Ectodermal cell (in vitro differentiated cells): Measurements from ENCODE around the gene KIF26A.

ENCODE experiments used
- H3K27ac ChIP-seq: 2 replicates; pipeline ENCODE4 v1.7.0; 2013; ENCODE audit warnings: mild to moderate bottlenecking, low read depth, low read length; ENCODE audit not compliant: insufficient read depth, poor library complexity, severe bottlenecking
- H3K27me3 ChIP-seq: 2 replicates; pipeline ENCODE4 v1.7.0; 2013; ENCODE audit warnings: mild to moderate bottlenecking, low read length; ENCODE audit not compliant: insufficient read depth, control insufficient read depth, poor library complexity, severe bottlenecking
- H3K36me3 ChIP-seq: one replicate; pipeline ENCODE4 v1.7.0; 2013; ENCODE audit warnings: low read length; ENCODE audit not compliant: control insufficient read depth, insufficient read depth
- H3K4me1 ChIP-seq: one replicate; pipeline ENCODE4 v1.7.0; 2013; ENCODE audit warnings: low read length; ENCODE audit not compliant: control insufficient read depth, insufficient read depth
- H3K4me3 ChIP-seq: 2 replicates; pipeline ENCODE4 v1.7.0; 2013; ENCODE audit warnings: low read depth, low read length, control low read depth; ENCODE audit not compliant: insufficient read depth
- H3K9me3 ChIP-seq: 2 replicates; pipeline ENCODE4 v1.7.0; 2013; ENCODE audit warnings: mild to moderate bottlenecking, low read length, moderate library complexity; ENCODE audit not compliant: control insufficient read depth
- WGBS, 2 experiments: methylation state at CpG; one replicate each; pipeline ENCODE4 v1.1.7; 2013; ENCODE audit warnings: missing lambda C conversion rate in 2 of 2; 5-methylcytosine and 5-hydroxymethylcytosine counted together

KIF26A gene

GRCh38 chr14:104209985-104210816 is 71.8 kb downstream of the KIF26A start:
- Histone ChIP-seq H3K27me3 (no peaks in the 10 kb centered on the region), H3K4me3 (no peak overlapping the region), H3K36me3 (no peaks in the 10 kb centered on the region), H3K27ac (no peak overlapping the region), H3K9me3 (no peaks in the 10 kb centered on the region), H3K4me1 (peaks cover 10% of the 10 kb centered on the region)
- WGBS, 2 experiments, result 89 to 92% methylated on average over 21 of the region's 21 CpGs

GRCh38 chr14:104210817-104211195 is 72.4 kb downstream of the KIF26A start:
- WGBS, 2 experiments, result 95 to 96% methylated on average over 11 of the region's 11 CpGs

GRCh38 chr14:104211215-104211614 is 72.8 kb downstream of the KIF26A start:
- no peak overlapping the region for H3K27ac ChIP-seq
- WGBS, 2 experiments, result 90 to 91% methylated on average over 13 of the region's 13 CpGs
- peaks cover 6% of the 10 kb centered on the region for H3K4me1 ChIP-seq
- H3K36me3 ChIP-seq, result no peaks in the 10 kb centered on the region
- no peaks in the 10 kb centered on the region for H3K9me3 ChIP-seq
- no peak overlapping the region for H3K4me3 ChIP-seq
- H3K27me3 ChIP-seq, result no peaks in the 10 kb centered on the region

More at GRCh38 chr14:104210817-104211195, 72.4 kb downstream of the KIF26A start:
- no peak overlapping the region for H3K4me3 ChIP-seq
- H3K4me1 ChIP-seq, result peaks cover 10% of the 10 kb centered on the region
- no peaks in the 10 kb centered on the region for H3K27me3 ChIP-seq
- H3K27ac ChIP-seq, result no peak overlapping the region
- H3K36me3 ChIP-seq, result no peaks in the 10 kb centered on the region
- no peaks in the 10 kb centered on the region for H3K9me3 ChIP-seq

- no peak overlapping the region for H3K27ac ChIP-seq
Measured at GRCh38 chr14:104211741-104212140, 73.4 kb downstream of the KIF26A start.

GRCh38 chr14:104212206-104213095 is 74.1 kb downstream of the KIF26A start:
- Histone ChIP-seq H3K4me3 (no peak overlapping the region), H3K27me3 (no peaks in the 10 kb centered on the region), H3K4me1 (no peaks in the 10 kb centered on the region), H3K27ac (no peak overlapping the region), H3K9me3 (no peaks in the 10 kb centered on the region), H3K36me3 (no peaks in the 10 kb centered on the region)
- 93 to 94% methylated on average over 27 of the region's 27 CpGs for WGBS, 2 experiments

More at GRCh38 chr14:104211741-104212140, 73.4 kb downstream of the KIF26A start:
- H3K4me1 ChIP-seq, result peaks cover under 1% of the 10 kb centered on the region
- no peak overlapping the region for H3K4me3 ChIP-seq
- no peaks in the 10 kb centered on the region for H3K9me3 ChIP-seq
- WGBS, 2 experiments, result 94 to 96% methylated on average over 9 of the region's 9 CpGs
- no peaks in the 10 kb centered on the region for H3K27me3 ChIP-seq
- H3K36me3 ChIP-seq, result no peaks in the 10 kb centered on the region

GRCh38 chr14:104213301-104214034 is 75.1 kb downstream of the KIF26A start:
- H3K27me3 ChIP-seq, result no peaks in the 10 kb centered on the region
- peaks cover 1% of the 10 kb centered on the region for H3K4me1 ChIP-seq
- no peak overlapping the region for H3K4me3 ChIP-seq
- WGBS, 2 experiments, result 93 to 94% methylated on average over 30 of the region's 30 CpGs
- H3K36me3 ChIP-seq, result no peaks in the 10 kb centered on the region
- no peak overlapping the region for H3K27ac ChIP-seq
- no peaks in the 10 kb centered on the region for H3K9me3 ChIP-seq

- Histone ChIP-seq H3K4me1 (peaks cover 6% of the 10 kb centered on the region), H3K9me3 (no peaks in the 10 kb centered on the region), H3K27ac (no peak overlapping the region), H3K27me3 (no peaks in the 10 kb centered on the region), H3K36me3 (no peaks in the 10 kb centered on the region), H3K4me3 (no peak overlapping the region)
- WGBS, 2 experiments, result 89 to 96% methylated on average over 7 of the region's 7 CpGs
Measured at GRCh38 chr14:104214431-104215218, 76.2 kb downstream of the KIF26A start.

GRCh38 chr14:104215706-104216334 is 77.4 kb downstream of the KIF26A start:
- Histone ChIP-seq H3K4me3 (no peak overlapping the region), H3K36me3 (no peaks in the 10 kb centered on the region), H3K27me3 (no peaks in the 10 kb centered on the region), H3K9me3 (no peaks in the 10 kb centered on the region), H3K27ac (no peak overlapping the region), H3K4me1 (peaks cover 18% of the 10 kb centered on the region)
- WGBS, 2 experiments, result 89 to 91% methylated on average over 21 of the region's 21 CpGs

- Histone ChIP-seq H3K9me3 (no peaks in the 10 kb centered on the region), H3K27me3 (no peaks in the 10 kb centered on the region), H3K27ac (no peak overlapping the region), H3K4me3 (no peak overlapping the region), H3K4me1 (peaks cover 18% of the 10 kb centered on the region), H3K36me3 (no peaks in the 10 kb centered on the region)
- WGBS, 2 experiments, result 88 to 92% methylated on average over 14 of the region's 14 CpGs
Measured at GRCh38 chr14:104216457-104216856, 78.1 kb downstream of the KIF26A start.
